Small intestine (tissue), 7 donors: ENCODE measurements around the gene SEMA5A. TPM values are rescaled to one million over a fixed set of nuclear protein-coding genes. Genes with fewer than 3 reads are reported as not detected.
A peak's percentile ranks its signal among the peaks of the same experiment; 100 is the strongest.

Experiments
- DNase-seq, 2 donors: peaks; one replicate each; pipeline versions ENCODE4 v3.0.0 to v3.0.0-alpha.2; 2013
- FAIRE-seq: peaks from 2 replicates; lab custom pipeline; 2012; peaks lifted over from hg19 to GRCh38; lab: Jason Lieb, UNC
- H3K27ac ChIP-seq, 3 donors: one replicate each; pipeline ENCODE4 v1.5.1; 2013; ENCODE audit warnings: low read length in 2 of 3, mild to moderate bottlenecking in 2 of 3, control low read depth in 1 of 3, inconsistent platforms in 1 of 3, low read depth in 1 of 3, moderate library complexity in 1 of 3
- H3K27me3 ChIP-seq, 3 donors: one replicate each; pipeline ENCODE4 v1.6.1; 2013; ENCODE audit warnings: low read length in 3 of 3, inconsistent platforms in 1 of 3; ENCODE audit not compliant: control insufficient read depth in 3 of 3, insufficient read depth in 3 of 3
- H3K36me3 ChIP-seq, 3 donors: one replicate each; pipeline ENCODE4 v1.6.1; 2013; ENCODE audit warnings: low read length in 3 of 3, inconsistent platforms in 1 of 3, low read depth in 1 of 3, mild to moderate bottlenecking in 1 of 3, moderate library complexity in 1 of 3; ENCODE audit not compliant: control insufficient read depth in 3 of 3, insufficient read depth in 2 of 3
- H3K4me1 ChIP-seq, 3 donors: one replicate each; pipeline ENCODE4 v1.6.1; 2013; ENCODE audit warnings: low read length in 2 of 3, inconsistent platforms in 1 of 3, low read depth in 1 of 3, mild to moderate bottlenecking in 1 of 3, moderate library complexity in 1 of 3; ENCODE audit not compliant: control insufficient read depth in 3 of 3, insufficient read depth in 2 of 3
- H3K4me3 ChIP-seq, 3 donors: one replicate each; pipeline ENCODE4 v1.5.1; 2013; ENCODE audit warnings: low read length in 3 of 3, control low read depth in 1 of 3, inconsistent platforms in 1 of 3, low read depth in 1 of 3, mild to moderate bottlenecking in 1 of 3, moderate library complexity in 1 of 3
- H3K9me3 ChIP-seq, 2 donors: one replicate each; pipeline ENCODE4 v1.6.1; 2013; ENCODE audit warnings: low read depth in 1 of 2, low read length in 1 of 2; ENCODE audit not compliant: control insufficient read depth in 2 of 2, insufficient read depth in 1 of 2
- WGBS, 3 donors: extraction: QIAGEN DNeasy Blood & Tissue Kit; methylation state at CpG; one replicate each; pipeline ENCODE4 v1.1.7; 2013; 5-methylcytosine and 5-hydroxymethylcytosine counted together
- polyA plus RNA-seq, 4 donors: library from polyadenylated mRNA; stranded (reverse) in 3 of 4; unstranded in 1 of 4; fragments of 200-250 nt in 3 of 4; fragments of 120-200 nt in 1 of 4; gene quantifications; one replicate each; pipeline versions ENCODE4 v1.2.1 to v1.2.3, GENCODE V29; 2013
- donor health status: healthy with polysubstance abuse.
- donor health status: control.
- donor health status: control.
- donor health status: Bipolar disorder and iron deficiency.
- donor health status: healthy.

SEMA5A gene
- polyA plus RNA-seq, 4 donors, result 0.45 to 11.1 (median 1.2) TPM

- FAIRE-seq, result no peak
- peaks cover 0 to 4% (median 0%) of the 10 kb centered on the region in 3 donors for H3K36me3 ChIP-seq
These were observed 371.4 kb downstream of the SEMA5A start for GRCh38 chr5:9174446-9174845.

GRCh38 chr5:9173281-9174048 is 372.4 kb downstream of the SEMA5A start:
- 50 to 73% (median 58%) methylated on average over 3 of the region's 3 CpGs for WGBS, 3 donors
- H3K27ac ChIP-seq, result no peak overlapping the region
- no peak for DNase-seq
- H3K9me3 ChIP-seq, result peaks cover 0 to 10% of the 10 kb centered on the region in 2 donors
- no peak overlapping the region for H3K4me3 ChIP-seq
- H3K4me1 ChIP-seq, result no peaks in the 10 kb centered on the region
- H3K27me3 ChIP-seq, result no peaks in the 10 kb centered on the region
- H3K36me3 ChIP-seq, result peaks cover 0 to 4% (median 0%) of the 10 kb centered on the region in 3 donors
- no peak for FAIRE-seq

More at GRCh38 chr5:9174446-9174845, 371.4 kb downstream of the SEMA5A start:
- Histone ChIP-seq H3K9me3 (peaks cover 0 to 10% of the 10 kb centered on the region in 2 donors), H3K4me1 (no peaks in the 10 kb centered on the region), H3K27me3 (no peaks in the 10 kb centered on the region), H3K27ac (no peak overlapping the region), H3K4me3 (no peak overlapping the region)
- WGBS, 3 donors, result 77 to 88% (median 86%) methylated on average over 3 of the region's 3 CpGs
- DNase-seq, result no peak

DNA sequence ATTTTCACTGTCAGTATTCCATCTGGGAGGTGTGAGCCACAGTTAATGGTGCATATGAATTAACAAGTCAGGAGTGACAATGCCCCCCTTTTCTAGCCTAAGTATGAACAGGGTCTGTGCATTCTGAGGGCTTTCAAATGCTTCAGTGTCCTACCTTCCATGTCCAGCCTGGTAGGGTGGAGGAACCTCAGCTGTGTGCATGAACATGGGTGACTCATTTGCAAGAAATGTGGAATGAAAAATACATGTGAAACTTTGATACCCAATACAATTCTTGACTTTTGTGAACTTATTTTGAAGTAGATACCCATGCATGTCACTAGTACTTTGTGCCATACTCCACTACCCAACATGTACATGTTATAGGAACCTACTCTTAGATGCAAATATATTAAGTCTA is 375.8 kb downstream of the SEMA5A start:
- no peak for FAIRE-seq
- H3K4me1 ChIP-seq, result no peaks in the 10 kb centered on the region
- H3K27ac ChIP-seq, result peak overlapping the region in 1 of 3 donors; percentile 24
- H3K27me3 ChIP-seq, result no peaks in the 10 kb centered on the region
- no peaks in the 10 kb centered on the region for H3K9me3 ChIP-seq
- no peak overlapping the region for H3K4me3 ChIP-seq
- no peak for DNase-seq
- no peaks in the 10 kb centered on the region for H3K36me3 ChIP-seq

DNA sequence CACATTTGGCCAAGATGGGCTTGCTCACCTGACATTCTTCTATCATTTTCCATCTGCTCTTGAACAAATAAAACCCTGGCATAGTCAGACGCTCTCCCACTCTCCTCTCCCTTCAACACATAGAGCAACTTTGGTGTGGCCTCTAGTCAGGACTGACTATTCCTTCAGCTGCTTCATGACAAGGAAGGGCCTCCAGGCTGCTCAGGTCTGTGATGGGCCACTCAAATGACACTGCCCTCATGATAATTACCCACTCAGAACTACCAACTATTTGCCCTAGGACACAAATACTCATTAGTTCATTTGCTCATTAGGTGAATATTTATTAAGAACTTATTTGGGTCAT is 376.3 kb downstream of the SEMA5A start:
- FAIRE-seq (no peak), DNase-seq (no peak)
- Histone ChIP-seq H3K9me3 (no peaks in the 10 kb centered on the region), H3K27ac (peak overlapping the region in 1 of 3 donors; percentile 15), H3K4me3 (no peak overlapping the region), H3K27me3 (no peaks in the 10 kb centered on the region), H3K36me3 (no peaks in the 10 kb centered on the region), H3K4me1 (no peaks in the 10 kb centered on the region)
- 10 to 56% (median 29%) methylated on average over 1 of the region's 1 CpG for WGBS, 3 donors

GRCh38 chr5:9168791-9169556 is 376.9 kb downstream of the SEMA5A start:
- FAIRE-seq (no peak), DNase-seq (peak; percentile 22 to 90)
- H3K4me1 ChIP-seq, result no peaks in the 10 kb centered on the region
- H3K27me3 ChIP-seq, result no peaks in the 10 kb centered on the region
- H3K36me3 ChIP-seq, result no peaks in the 10 kb centered on the region
- no peaks in the 10 kb centered on the region for H3K9me3 ChIP-seq
- H3K27ac ChIP-seq, result no peak overlapping the region
- 37 to 60% (median 42%) methylated on average over 5 of the region's 5 CpGs for WGBS, 3 donors
- no peak overlapping the region for H3K4me3 ChIP-seq

DNA sequence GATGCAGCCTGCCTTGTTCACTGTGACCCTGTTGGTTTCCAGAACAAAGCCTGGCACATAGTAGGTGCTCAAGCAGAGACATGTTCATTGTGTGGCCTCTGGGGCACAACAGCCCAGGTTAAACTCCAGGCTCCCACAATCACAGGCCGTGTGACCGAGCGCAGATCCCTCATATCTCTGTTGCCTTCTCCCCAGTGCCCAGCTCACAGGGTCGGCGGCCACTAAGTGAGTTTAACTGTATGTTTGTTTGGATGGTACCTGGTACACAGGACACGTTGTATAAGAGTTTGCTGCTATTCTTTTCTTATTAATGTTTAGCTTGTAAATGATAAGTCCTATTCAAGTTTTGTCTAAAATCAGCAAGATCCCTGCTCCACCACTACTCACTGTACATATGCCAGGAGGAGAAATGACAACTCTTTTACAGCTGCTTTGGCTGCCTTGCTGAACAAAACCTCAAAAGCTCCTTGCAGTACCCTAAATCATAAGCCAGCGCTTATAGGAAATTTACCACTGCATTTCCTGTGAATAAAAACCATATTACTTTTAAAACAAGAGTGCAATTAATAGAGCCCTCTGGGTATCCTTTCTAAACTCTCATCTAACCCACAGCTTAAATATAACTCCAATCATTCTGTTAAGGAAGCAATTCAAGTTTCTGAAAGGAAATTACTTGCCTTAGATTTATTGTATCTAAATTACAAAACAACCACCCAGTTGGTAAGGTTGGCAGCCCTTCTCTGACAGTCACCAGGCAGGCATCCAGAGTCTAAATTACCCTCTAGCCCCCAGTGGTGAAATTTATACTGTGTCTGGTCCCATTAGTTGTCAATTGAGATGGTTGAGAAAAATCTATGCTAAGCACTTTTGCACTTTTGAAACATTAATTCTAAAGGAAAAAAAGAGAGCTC is 379.4 kb downstream of the SEMA5A start:
- H3K4me3 ChIP-seq, result no peak overlapping the region
- no peaks in the 10 kb centered on the region for H3K9me3 ChIP-seq
- no peaks in the 10 kb centered on the region for H3K27me3 ChIP-seq
- 86 to 91% (median 89%) methylated on average over 7 of the region's 7 CpGs for WGBS, 3 donors
- FAIRE-seq, result no peak
- H3K27ac ChIP-seq, result no peak overlapping the region
- DNase-seq, result no peak
- H3K36me3 ChIP-seq, result no peaks in the 10 kb centered on the region
- H3K4me1 ChIP-seq, result no peaks in the 10 kb centered on the region

DNA sequence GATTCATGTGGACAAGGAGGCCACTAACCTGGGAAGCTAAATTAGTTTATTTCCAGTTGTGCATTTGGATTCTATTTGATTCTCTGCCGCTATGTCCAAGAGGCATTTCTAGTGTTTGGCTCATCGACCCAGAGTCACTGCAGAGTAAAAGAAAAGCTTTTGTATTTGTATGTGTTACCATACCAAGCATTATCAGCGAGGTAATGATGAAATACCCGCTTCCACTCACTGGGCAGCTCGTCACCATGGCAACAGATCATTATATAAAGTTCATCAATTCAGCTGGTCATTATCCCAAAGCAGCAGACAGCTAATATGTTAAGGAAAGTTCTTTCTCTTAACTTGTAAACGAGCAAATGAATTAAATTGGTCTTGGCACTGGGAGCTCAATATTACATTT is 380.3 kb downstream of the SEMA5A start:
- H3K27ac ChIP-seq, result no peak overlapping the region
- no peak for FAIRE-seq
- no peaks in the 10 kb centered on the region for H3K36me3 ChIP-seq
- no peaks in the 10 kb centered on the region for H3K4me1 ChIP-seq
- H3K4me3 ChIP-seq, result no peak overlapping the region
- no peaks in the 10 kb centered on the region for H3K9me3 ChIP-seq
- DNase-seq, result no peak
- H3K27me3 ChIP-seq, result no peaks in the 10 kb centered on the region
- WGBS, 3 donors, result 84 to 86% (median 86%) methylated on average over 6 of the region's 6 CpGs

GRCh38 chr5:9160747-9161146 is 385.1 kb downstream of the SEMA5A start:
- no peak overlapping the region for H3K4me3 ChIP-seq
- DNase-seq (no peak), FAIRE-seq (no peak)
- no peaks in the 10 kb centered on the region for H3K27me3 ChIP-seq
- H3K9me3 ChIP-seq, result no peaks in the 10 kb centered on the region
- peaks cover 0 to 2% (median 0%) of the 10 kb centered on the region in 3 donors for H3K36me3 ChIP-seq
- no peak overlapping the region for H3K27ac ChIP-seq
- WGBS, 3 donors, result 54 to 85% (median 57%) methylated on average over 1 of the region's 1 CpG
- no peaks in the 10 kb centered on the region for H3K4me1 ChIP-seq
